NCI-H1092 (cell line): ENCODE measurements around the gene GTF2H3.
A peak's percentile ranks its signal among the peaks of the same experiment; 100 is the strongest.
"Not testable (repeated sequence)": the region's sequence is repeated elsewhere in the genome, so short reads cannot be mapped to it uniquely, and the experiment has no call there.

Experiments
- DNase-seq: peaks from one replicate; lab custom pipeline; 2025; lab: John Stamatoyannopoulos, UW

GTF2H3 gene

GRCh38 chr12:123633379-123634141, at the start of gene GTF2H3, which contains the start of gene EIF2B1:
TSS of gene GTF2H3 (plus strand) at chr12:123633829. CDS start at chr12:123633860, 31 bp downstream.
TSS of gene EIF2B1 (minus strand) at chr12:123633686. CDS start at chr12:123633557, 129 bp downstream.
- peak; percentile 92 for DNase-seq

- no peak for DNase-seq
These were observed 41.7 kb upstream of the GTF2H3 start for GRCh38 chr12:123591702-123592481.

GRCh38 chr12:123595729-123596128, 37.9 kb upstream of the GTF2H3 start:
- no peak for DNase-seq

- no peak for DNase-seq
These were observed 36.5 kb upstream of the GTF2H3 start for GRCh38 chr12:123597100-123597499.

GRCh38 chr12:123598522-123598921, 35.1 kb upstream of the GTF2H3 start:
- DNase-seq, result no peak

GRCh38 chr12:123599310-123599709, 34.3 kb upstream of the GTF2H3 start:
- no peak for DNase-seq

- no peak for DNase-seq
These were observed 33.9 kb upstream of the GTF2H3 start for GRCh38 chr12:123599721-123600120.

- peak; percentile 60 for DNase-seq
These were observed 31.8 kb upstream of the GTF2H3 start, which contains the start of gene DDX55 for GRCh38 chr12:123601602-123602489. TSS of gene DDX55 (plus strand) at chr12:123602099. CDS start at chr12:123602149, 50 bp downstream.

GRCh38 chr12:123602651-123603195, 30.9 kb upstream of the GTF2H3 start:
- no peak for DNase-seq

GRCh38 chr12:123603495-123603894, 30.1 kb upstream of the GTF2H3 start:
- DNase-seq, result not testable (repeated sequence)

- no peak for DNase-seq
These were observed 25.9 kb upstream of the GTF2H3 start for GRCh38 chr12:123607756-123608155.

- DNase-seq, result no peak
These were observed 25.4 kb upstream of the GTF2H3 start for GRCh38 chr12:123608182-123608581.

- DNase-seq, result no peak
These were observed 19.5 kb upstream of the GTF2H3 start for GRCh38 chr12:123614110-123614509.

GRCh38 chr12:123614531-123614930, 19.1 kb upstream of the GTF2H3 start:
- DNase-seq, result no peak

GRCh38 chr12:123617144-123617543, 16.5 kb upstream of the GTF2H3 start:
- DNase-seq, result no peak

- no peak for DNase-seq
These were observed 16.0 kb upstream of the GTF2H3 start for GRCh38 chr12:123617580-123617979.

GRCh38 chr12:123621101-123621500, 12.5 kb upstream of the GTF2H3 start:
- no peak for DNase-seq

- no peak for DNase-seq
These were observed 11.8 kb upstream of the GTF2H3 start for GRCh38 chr12:123621619-123622530.

GRCh38 chr12:123634142-123634561, 523 bp downstream of the GTF2H3 start:
- no peak for DNase-seq

- no peak for DNase-seq
These were observed 10.3 kb downstream of the GTF2H3 start for GRCh38 chr12:123643911-123644310.

GRCh38 chr12:123645380-123645779, 11.8 kb downstream of the GTF2H3 start:
- no peak for DNase-seq
